Effector memory CD4-positive, alpha-beta T cell (primary cell): ENCODE data around the gene SLC38A9.

Experiments
- DNase-seq, 3 donors: peaks; one replicate each; pipeline ENCODE4 v3.0.0-alpha.2; 2020
- H3K27ac ChIP-seq: 2 replicates; pipeline ENCODE4 v1.7.0; 2013; ENCODE audit warnings: mild to moderate bottlenecking, low read length, moderate library complexity; ENCODE audit not compliant: insufficient read depth, poor library complexity, severe bottlenecking
- H3K27me3 ChIP-seq: replicated peaks from 2 replicates; pipeline ENCODE4 v1.7.0; 2013; ENCODE audit warnings: mild to moderate bottlenecking, low read length; ENCODE audit not compliant: insufficient read depth, control insufficient read depth, poor library complexity, severe bottlenecking
- H3K36me3 ChIP-seq: 2 replicates; pipeline ENCODE4 v1.7.0; 2013; ENCODE audit warnings: mild to moderate bottlenecking, low read length, moderate library complexity; ENCODE audit not compliant: control insufficient read depth, insufficient read depth
- H3K4me1 ChIP-seq: 2 replicates; pipeline ENCODE4 v1.7.0; 2013; ENCODE audit warnings: low read length, mild to moderate bottlenecking; ENCODE audit not compliant: control insufficient read depth, insufficient read depth, poor library complexity, severe bottlenecking
- H3K4me3 ChIP-seq: 2 replicates; pipeline ENCODE4 v1.7.0; 2013; ENCODE audit warnings: low read length, low read depth, mild to moderate bottlenecking; ENCODE audit not compliant: insufficient read depth, poor library complexity, severe bottlenecking
- H3K9me3 ChIP-seq: 2 replicates; pipeline ENCODE4 v1.7.0; 2013; ENCODE audit warnings: mild to moderate bottlenecking, low read length, moderate library complexity; ENCODE audit not compliant: control insufficient read depth

Gene SLC38A9

GRCh38 chr5:55636683-55637082 is 75.4 kb downstream of the SLC38A9 start:
- no peaks in the 10 kb centered on the region for H3K4me1 ChIP-seq
- H3K36me3 ChIP-seq: no peaks in the 10 kb centered on the region
- DNase-seq: no peak

GRCh38 chr5:55636177-55636576 is 75.9 kb downstream of the SLC38A9 start:
- H3K4me1 ChIP-seq: no peaks in the 10 kb centered on the region
- H3K9me3 ChIP-seq: no peaks in the 10 kb centered on the region
- H3K4me3 ChIP-seq: no peak overlapping the region
- no peak for DNase-seq
- no peaks in the 10 kb centered on the region for H3K27me3 ChIP-seq
- H3K36me3 ChIP-seq: no peaks in the 10 kb centered on the region
- H3K27ac ChIP-seq: no peak overlapping the region

More at GRCh38 chr5:55636683-55637082, 75.4 kb downstream of the SLC38A9 start:
- Histone ChIP-seq H3K4me3 (no peak overlapping the region), H3K27me3 (no peaks in the 10 kb centered on the region), H3K27ac (no peak overlapping the region), H3K9me3 (no peaks in the 10 kb centered on the region)

GRCh38 chr5:55634866-55635265 is 77.3 kb downstream of the SLC38A9 start:
- Histone ChIP-seq H3K4me3 (no peak overlapping the region), H3K4me1 (no peaks in the 10 kb centered on the region), H3K27ac (no peak overlapping the region), H3K9me3 (no peaks in the 10 kb centered on the region), H3K27me3 (no peaks in the 10 kb centered on the region), H3K36me3 (no peaks in the 10 kb centered on the region)
- DNase-seq: no peak

- no peak for DNase-seq
- no peaks in the 10 kb centered on the region for H3K4me1 ChIP-seq
- no peaks in the 10 kb centered on the region for H3K9me3 ChIP-seq
- H3K36me3 ChIP-seq: no peaks in the 10 kb centered on the region
- H3K4me3 ChIP-seq: no peak overlapping the region
- no peak overlapping the region for H3K27ac ChIP-seq
- no peaks in the 10 kb centered on the region for H3K27me3 ChIP-seq
Observed at GRCh38 chr5:55634209-55634805, 77.8 kb downstream of the SLC38A9 start.

- H3K4me1 ChIP-seq: no peaks in the 10 kb centered on the region
- H3K36me3 ChIP-seq: no peaks in the 10 kb centered on the region
- no peak for DNase-seq
- H3K9me3 ChIP-seq: no peaks in the 10 kb centered on the region
- H3K27ac ChIP-seq: no peak overlapping the region
- H3K4me3 ChIP-seq: no peak overlapping the region
- H3K27me3 ChIP-seq: no peaks in the 10 kb centered on the region
Observed at GRCh38 chr5:55633574-55634208, 78.4 kb downstream of the SLC38A9 start.

- no peak overlapping the region for H3K4me3 ChIP-seq
- H3K36me3 ChIP-seq: no peaks in the 10 kb centered on the region
- no peak overlapping the region for H3K27ac ChIP-seq
- DNase-seq: no peak
- no peaks in the 10 kb centered on the region for H3K27me3 ChIP-seq
- H3K9me3 ChIP-seq: no peaks in the 10 kb centered on the region
- no peaks in the 10 kb centered on the region for H3K4me1 ChIP-seq
Observed at GRCh38 chr5:55629815-55630214, 82.3 kb downstream of the SLC38A9 start.

- Histone ChIP-seq H3K27ac (no peak overlapping the region), H3K4me3 (no peak overlapping the region), H3K36me3 (no peaks in the 10 kb centered on the region), H3K9me3 (no peaks in the 10 kb centered on the region), H3K27me3 (no peaks in the 10 kb centered on the region), H3K4me1 (no peaks in the 10 kb centered on the region)
- DNase-seq: no peak
Observed at GRCh38 chr5:55626790-55627189, 85.3 kb downstream of the SLC38A9 start.

GRCh38 chr5:55625913-55626312 is 86.2 kb downstream of the SLC38A9 start:
- H3K4me1 ChIP-seq: no peaks in the 10 kb centered on the region
- DNase-seq: no peak
- no peak overlapping the region for H3K4me3 ChIP-seq

GRCh38 chr5:55625589-55625909 is 86.6 kb downstream of the SLC38A9 start:
- Histone ChIP-seq H3K27ac (no peak overlapping the region), H3K27me3 (no peaks in the 10 kb centered on the region), H3K4me3 (no peak overlapping the region), H3K36me3 (no peaks in the 10 kb centered on the region), H3K4me1 (no peaks in the 10 kb centered on the region), H3K9me3 (no peaks in the 10 kb centered on the region)
- no peak for DNase-seq

More at GRCh38 chr5:55625913-55626312, 86.2 kb downstream of the SLC38A9 start:
- Histone ChIP-seq H3K9me3 (no peaks in the 10 kb centered on the region), H3K36me3 (no peaks in the 10 kb centered on the region), H3K27ac (no peak overlapping the region), H3K27me3 (no peaks in the 10 kb centered on the region)

- Histone ChIP-seq H3K36me3 (no peaks in the 10 kb centered on the region), H3K4me3 (no peak overlapping the region), H3K27me3 (no peaks in the 10 kb centered on the region), H3K4me1 (no peaks in the 10 kb centered on the region), H3K9me3 (no peaks in the 10 kb centered on the region), H3K27ac (no peak overlapping the region)
- DNase-seq: no peak
Observed at GRCh38 chr5:55624841-55625588, 87.1 kb downstream of the SLC38A9 start.
